KG1 (cell line): Measurements from ENCODE around the gene ACTN1.
"Not testable (repeated sequence)": the region's sequence is repeated elsewhere in the genome, so short reads cannot be mapped to it uniquely, and the experiment has no call there.

Experiments
- DNase-seq: peaks from one replicate; lab custom pipeline; 2025; lab: John Stamatoyannopoulos, UW

The ACTN1 gene

GRCh38 chr14:68986926-68987652, 8.0 kb upstream of the ACTN1 start:
- no peak for DNase-seq

DNA sequence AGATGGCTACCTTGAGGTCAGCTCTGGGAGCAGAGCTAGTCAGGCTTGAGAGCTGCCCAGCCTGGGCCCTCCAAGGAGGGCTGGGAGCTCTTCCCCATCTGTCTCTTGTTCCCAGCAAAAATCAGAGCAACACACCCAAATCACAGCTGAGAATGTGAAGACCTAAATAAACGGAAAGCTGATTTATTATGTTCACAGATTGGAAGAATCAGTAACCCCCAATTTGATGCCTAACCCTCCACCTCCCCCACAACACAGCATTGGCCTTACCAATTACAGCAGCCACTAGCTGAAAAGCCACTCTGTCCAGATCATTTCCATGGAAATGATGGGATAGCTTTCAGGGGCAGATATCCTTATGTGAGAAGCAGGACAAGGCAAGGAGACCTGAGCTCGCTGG, 7.1 kb upstream of the ACTN1 start:
- no peak for DNase-seq

- no peak for DNase-seq
Measured at GRCh38 chr14:68984686-68985085, 5.6 kb upstream of the ACTN1 start.

- no peak for DNase-seq
Measured at GRCh38 chr14:68983191-68983590, 4.1 kb upstream of the ACTN1 start.

DNA sequence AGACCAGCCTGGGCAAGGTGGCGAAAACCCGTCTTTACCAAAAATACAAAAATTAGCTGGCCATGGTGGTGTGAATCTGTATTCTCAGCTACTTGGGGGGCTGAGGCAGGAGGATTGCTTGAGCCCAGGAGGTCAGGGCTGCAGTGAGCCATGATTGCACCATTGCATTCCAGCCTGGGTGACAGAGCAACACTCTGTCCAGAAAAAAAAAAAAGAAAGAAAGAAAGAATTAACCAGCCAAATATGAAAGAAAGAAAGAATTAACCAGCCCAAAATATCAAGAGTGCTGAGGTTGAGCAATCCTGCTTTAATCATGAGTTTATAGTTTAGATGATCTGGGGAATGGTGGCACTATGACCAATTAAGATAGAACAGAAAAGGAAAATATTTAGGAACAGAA, 3.5 kb upstream of the ACTN1 start:
- no peak for DNase-seq

GRCh38 chr14:68981539-68981976, 2.5 kb upstream of the ACTN1 start:
- no peak for DNase-seq

GRCh38 chr14:68981139-68981538, 2.0 kb upstream of the ACTN1 start:
- no peak for DNase-seq

GRCh38 chr14:68979722-68980451, 785 bp upstream of the ACTN1 start:
- DNase-seq = no peak

DNA sequence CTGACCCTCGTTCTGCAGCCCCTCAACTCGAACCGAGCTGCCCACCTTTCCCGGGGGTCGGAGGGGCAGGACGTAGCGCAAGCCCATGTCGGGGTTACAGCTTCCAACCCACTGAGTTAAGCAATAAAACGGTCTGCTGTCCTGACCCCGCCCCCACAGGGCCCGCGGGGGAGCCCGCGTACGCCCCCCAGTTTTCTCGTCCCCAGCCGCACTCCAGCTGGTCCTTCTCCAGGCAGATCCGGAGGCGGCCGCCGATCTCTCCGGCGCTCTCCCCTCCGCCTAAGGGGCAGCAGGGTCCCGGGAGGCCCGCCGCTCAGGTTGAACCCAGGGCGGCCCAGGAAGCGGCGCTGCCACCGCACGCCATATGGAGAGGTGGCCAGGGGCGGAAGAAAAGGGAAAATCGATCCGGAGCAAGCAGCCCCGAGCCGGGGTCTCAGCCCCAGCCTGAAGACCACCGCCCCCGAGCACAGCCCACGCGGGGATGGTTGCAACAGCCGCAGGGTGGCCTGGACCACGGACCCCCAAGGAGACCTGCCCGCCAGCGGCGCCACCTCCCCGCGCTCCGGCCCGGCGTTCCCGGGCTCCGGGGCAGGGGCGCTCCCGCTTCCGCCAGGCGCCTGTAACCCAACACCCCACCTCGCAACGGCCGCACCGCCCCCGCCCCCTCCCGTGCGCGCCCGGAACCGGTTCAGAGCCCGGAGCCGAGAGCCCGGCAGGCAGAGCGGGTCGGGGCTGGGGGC, 760 bp downstream of the ACTN1 start:
- no peak for DNase-seq

DNA sequence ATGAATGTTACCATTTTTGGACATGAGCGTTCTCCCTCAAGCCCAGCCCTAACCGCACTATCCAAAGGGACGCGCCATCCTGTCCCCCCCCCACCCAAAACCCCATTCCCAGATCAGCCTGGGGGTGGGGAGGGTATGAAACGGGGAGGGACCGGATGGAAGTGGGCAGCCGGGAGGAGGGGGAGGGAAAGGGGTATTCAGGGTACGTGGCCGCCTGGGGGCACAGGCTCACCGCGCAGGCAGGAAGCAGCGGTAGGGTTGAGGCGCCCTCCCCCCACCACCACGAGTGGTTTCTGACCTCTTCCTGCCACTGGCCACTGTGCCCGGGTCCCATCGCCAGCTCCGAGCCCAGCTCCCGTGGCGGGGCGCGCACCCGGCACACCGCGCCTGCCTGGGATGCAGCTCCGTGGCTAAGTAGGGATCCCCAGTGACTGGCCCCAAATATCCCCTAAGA, 1.4 kb downstream of the ACTN1 start:
- DNase-seq = peak; percentile 35

DNA sequence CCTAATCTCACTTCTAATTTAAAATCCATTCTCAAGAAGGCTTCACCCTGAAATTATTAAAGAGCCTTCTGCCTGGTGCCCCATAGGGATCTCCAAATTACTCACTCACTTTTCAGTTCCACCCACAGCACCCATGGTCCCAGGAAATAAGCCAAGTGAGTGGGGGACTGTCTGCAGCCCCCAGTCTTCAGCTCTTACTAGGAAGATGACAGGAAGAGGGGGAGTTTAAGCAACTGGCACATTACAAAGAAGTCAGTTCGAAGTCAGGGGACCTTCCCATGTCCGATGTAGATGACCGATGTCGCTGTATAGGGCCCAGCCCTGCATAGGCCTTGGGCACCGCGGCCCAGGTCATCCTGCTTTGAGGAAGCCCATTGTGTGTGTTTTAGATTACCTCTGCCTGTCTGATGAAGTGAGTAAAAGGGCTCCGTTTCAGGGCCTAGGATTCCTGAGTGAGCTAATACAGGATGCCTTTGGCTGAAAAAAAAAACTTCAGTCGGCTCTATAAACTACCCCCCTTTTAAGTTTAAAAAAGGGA, 1.9 kb downstream of the ACTN1 start:
- DNase-seq = peak; percentile 35

- DNase-seq = no peak
Measured at GRCh38 chr14:68976160-68977067, 2.7 kb downstream of the ACTN1 start.

- no peak for DNase-seq
Measured at GRCh38 chr14:68975667-68976066, 3.4 kb downstream of the ACTN1 start.

DNA sequence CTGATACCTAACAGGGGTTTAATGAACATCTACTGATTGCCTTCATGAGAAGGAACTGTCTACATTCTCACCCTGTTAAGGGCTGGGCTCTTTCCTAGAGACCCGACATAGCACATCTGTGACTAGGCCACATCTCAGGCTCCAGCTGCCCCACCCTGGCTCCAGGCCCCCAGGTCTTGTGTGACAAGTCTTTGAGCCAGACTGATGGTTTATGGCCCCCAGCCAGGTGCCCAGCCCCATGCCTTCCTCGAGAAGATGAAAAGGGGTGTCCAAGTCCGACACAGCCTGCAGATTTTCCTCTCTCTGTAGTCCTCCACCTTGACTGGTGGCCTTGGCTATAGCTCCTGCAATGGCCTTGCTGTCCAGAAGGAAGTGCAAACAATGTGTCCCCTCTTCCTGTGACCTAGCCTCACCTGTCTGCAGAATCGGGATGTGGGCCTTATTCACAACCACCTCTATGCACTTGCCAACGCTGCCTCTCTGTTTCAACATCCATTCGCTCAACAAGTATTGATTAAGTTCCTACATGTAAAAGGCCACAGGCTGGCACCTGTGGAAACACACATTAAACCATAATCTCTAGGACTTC, 4.2 kb downstream of the ACTN1 start:
- no peak for DNase-seq

DNA sequence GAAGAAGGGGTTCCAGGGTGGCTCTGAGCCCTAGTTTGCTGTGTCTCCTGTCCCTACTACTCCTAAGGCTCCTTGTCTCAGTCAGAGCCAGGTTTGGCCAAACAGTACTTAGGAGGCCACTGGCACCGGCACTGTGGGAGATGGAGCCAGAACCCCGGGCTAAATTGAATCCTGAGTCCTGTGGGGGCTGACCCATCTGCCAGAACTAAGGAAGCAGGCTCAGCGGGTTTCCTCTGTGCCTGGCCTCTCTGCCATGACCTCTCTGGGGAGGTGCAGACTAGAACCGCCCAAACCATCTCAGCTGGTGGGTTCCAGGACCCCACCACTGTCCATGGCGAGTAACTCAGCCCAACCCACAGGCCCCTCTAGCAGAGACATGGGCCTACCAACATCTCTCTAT, 5.5 kb downstream of the ACTN1 start:
- DNase-seq = no peak

DNA sequence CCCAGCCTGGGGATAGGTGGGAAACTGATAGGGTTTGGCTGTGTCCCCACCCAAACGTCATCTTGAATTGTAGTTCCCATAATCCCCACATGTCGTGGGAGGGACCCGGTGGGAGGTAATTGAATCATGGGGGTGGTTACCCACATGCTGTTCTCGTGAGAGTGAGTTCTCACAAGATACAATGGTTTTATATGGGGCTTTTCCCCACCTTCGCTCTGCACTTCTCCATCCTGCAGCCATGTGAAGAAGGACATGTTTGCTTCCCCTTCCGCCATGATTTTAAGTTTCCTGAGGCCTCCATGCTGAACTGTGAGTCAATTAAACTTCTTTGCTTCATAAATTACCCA, 5.9 kb downstream of the ACTN1 start:
- DNase-seq = not testable (repeated sequence)

GRCh38 chr14:68972507-68973218, 6.4 kb downstream of the ACTN1 start:
- DNase-seq = no peak

DNA sequence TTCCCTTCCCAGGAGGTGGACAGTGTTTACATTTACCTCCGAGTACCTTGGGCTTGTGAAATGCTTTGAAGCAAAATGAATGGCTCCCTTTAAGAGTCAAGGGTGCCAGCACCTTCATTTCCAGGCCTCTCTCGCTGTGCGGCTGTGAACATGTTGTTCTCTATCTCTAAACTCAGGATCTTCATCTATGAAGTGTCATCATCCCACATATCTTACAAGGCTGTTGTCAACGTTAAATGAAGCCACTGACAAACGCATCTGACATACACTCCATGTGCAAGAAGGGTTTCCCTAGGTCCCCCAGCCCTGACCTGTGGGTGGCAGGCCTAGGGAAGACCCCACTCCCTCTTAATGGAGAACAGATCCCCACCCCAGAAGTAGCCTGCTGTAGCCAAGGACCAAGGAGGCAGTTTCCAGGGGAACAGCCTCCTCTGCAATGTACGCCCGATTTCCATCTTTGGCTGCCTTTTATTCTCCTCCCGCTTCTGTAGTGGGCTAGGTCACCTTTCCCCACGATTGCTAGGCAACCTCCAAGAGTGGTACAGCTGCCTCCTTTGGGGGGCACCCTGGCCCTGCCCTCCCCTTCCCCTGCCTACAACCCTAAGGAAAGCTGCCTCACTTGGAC, 7.6 kb downstream of the ACTN1 start:
- no peak for DNase-seq

GRCh38 chr14:68970736-68971135, 8.4 kb downstream of the ACTN1 start:
- DNase-seq = no peak

GRCh38 chr14:68970038-68970612, 9.0 kb downstream of the ACTN1 start:
- no peak for DNase-seq
